Mesodermal cell (in vitro differentiated cells): ENCODE measurements around the gene GDPD5.

ENCODE experiments used
- H3K27ac ChIP-seq: 2 replicates; pipeline ENCODE4 v1.7.0; 2013; ENCODE audit warnings: mild to moderate bottlenecking, low read depth, low read length, moderate library complexity; ENCODE audit not compliant: severe bottlenecking
- H3K36me3 ChIP-seq: 2 replicates; pipeline ENCODE4 v1.7.1; 2013; ENCODE audit warnings: mild to moderate bottlenecking, low read length, moderate library complexity; ENCODE audit not compliant: control insufficient read depth, insufficient read depth
- H3K4me1 ChIP-seq: one replicate; pipeline ENCODE4 v1.7.1; 2013; ENCODE audit warnings: mild to moderate bottlenecking, low read length; ENCODE audit not compliant: insufficient read depth, control insufficient read depth, poor library complexity, severe bottlenecking
- H3K4me3 ChIP-seq: 2 replicates; pipeline ENCODE4 v1.7.0; 2013; ENCODE audit warnings: low read length, control low read depth, mild to moderate bottlenecking; ENCODE audit not compliant: insufficient read depth, poor library complexity, severe bottlenecking; ENCODE audit errors: extremely low read depth
- H3K9me3 ChIP-seq: 2 replicates; pipeline ENCODE4 v1.7.1; 2013; ENCODE audit warnings: mild to moderate bottlenecking, low read length, moderate library complexity; ENCODE audit not compliant: control insufficient read depth
- WGBS, 2 experiments: methylation state at CpG; one replicate each; pipeline ENCODE4 v1.1.5; 2013; ENCODE audit warnings: missing lambda C conversion rate in 2 of 2; ENCODE audit not compliant: insufficient coverage in 2 of 2; 5-methylcytosine and 5-hydroxymethylcytosine counted together

GDPD5 gene

DNA sequence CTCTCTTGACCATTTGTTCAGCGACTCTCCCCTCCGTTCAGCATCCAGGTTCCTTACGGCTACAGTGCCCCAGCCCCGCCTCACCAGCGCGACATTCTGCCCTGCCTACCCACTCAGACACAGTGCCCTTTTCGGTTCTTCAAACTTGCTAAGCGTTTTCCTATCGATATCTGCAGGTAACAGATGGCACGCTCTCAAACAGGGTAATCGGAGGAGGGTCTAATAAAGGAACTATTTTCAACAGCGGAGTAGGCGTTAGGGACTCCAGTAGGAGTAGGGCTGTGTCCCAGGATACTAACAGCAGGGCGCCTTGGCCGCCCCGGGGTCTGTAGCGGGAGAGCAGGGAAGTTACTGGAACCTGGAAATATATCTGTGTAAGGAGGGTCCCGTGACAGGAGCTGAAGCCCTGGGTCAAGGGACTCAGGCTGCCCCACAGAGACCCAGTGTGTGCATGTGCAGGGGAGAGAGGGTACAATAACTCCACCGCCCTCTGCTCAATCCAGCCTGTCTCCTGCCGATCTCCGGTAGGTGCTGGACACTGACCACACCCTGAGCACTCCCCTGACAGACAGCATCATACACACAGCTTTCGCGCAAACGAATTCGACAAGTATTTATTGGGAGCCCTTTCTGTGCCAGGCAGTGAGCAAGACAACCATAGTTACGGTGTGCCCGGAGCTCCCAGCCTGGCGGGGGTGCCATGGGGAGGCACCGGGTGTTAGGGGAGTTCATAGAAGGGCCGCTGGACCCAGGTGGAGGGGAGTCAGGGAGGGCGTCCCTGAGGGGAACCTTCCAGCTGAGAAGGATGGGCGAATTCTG is 94.8 kb downstream of the GDPD5 start:
- no peaks in the 10 kb centered on the region for H3K36me3 ChIP-seq
- peaks cover 10% of the 10 kb centered on the region for H3K9me3 ChIP-seq
- WGBS, 2 experiments, result 33 to 34% methylated on average over 26 to 31 of the region's 32 CpGs
- H3K4me1 ChIP-seq, result peaks cover 6% of the 10 kb centered on the region
- no peak overlapping the region for H3K27ac ChIP-seq
- peak overlapping the region; percentile 26 for H3K4me3 ChIP-seq

GRCh38 chr11:75429902-75430713 is 95.6 kb downstream of the GDPD5 start:
- Histone ChIP-seq H3K9me3 (peaks cover 10% of the 10 kb centered on the region), H3K4me1 (peaks cover 6% of the 10 kb centered on the region), H3K36me3 (no peaks in the 10 kb centered on the region), H3K27ac (no peak overlapping the region), H3K4me3 (peak overlapping the region; percentile 26)
- WGBS, 2 experiments, result 1 to 2% methylated on average over 87 to 106 of the region's 134 CpGs

DNA sequence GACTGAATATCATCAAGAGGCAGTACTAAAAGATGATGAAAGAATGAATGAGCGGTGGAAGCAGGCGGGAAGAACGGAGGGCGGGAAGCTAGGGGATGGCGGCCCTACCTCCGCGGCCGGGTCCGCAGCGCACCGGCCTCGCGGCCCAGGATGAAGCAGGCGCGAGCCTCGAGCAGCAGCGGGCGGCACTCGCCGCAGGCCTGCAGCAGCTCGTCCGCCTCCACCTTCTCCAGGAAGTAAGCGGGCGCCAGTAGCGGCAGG is 96.2 kb downstream of the GDPD5 start:
- WGBS, 2 experiments, result 37 to 51% methylated on average over 20 of the region's 25 CpGs
- Histone ChIP-seq H3K4me1 (peaks cover 6% of the 10 kb centered on the region), H3K36me3 (no peaks in the 10 kb centered on the region), H3K9me3 (peaks cover 10% of the 10 kb centered on the region), H3K27ac (no peak overlapping the region), H3K4me3 (peak overlapping the region; percentile 5)

GRCh38 chr11:75428989-75429640 is 96.6 kb downstream of the GDPD5 start:
- Histone ChIP-seq H3K9me3 (peaks cover 10% of the 10 kb centered on the region), H3K27ac (no peak overlapping the region), H3K36me3 (no peaks in the 10 kb centered on the region), H3K4me3 (no peak overlapping the region), H3K4me1 (peaks cover 8% of the 10 kb centered on the region)
- 91 to 97% methylated on average over 13 of the region's 16 CpGs for WGBS, 2 experiments

GRCh38 chr11:75428281-75428724 is 97.4 kb downstream of the GDPD5 start:
- 53 to 59% methylated on average over 29 to 30 of the region's 32 CpGs for WGBS, 2 experiments
- no peak overlapping the region for H3K27ac ChIP-seq
- peaks cover 9% of the 10 kb centered on the region for H3K4me1 ChIP-seq
- peaks cover 10% of the 10 kb centered on the region for H3K9me3 ChIP-seq
- peaks cover 3% of the 10 kb centered on the region for H3K36me3 ChIP-seq
- no peak overlapping the region for H3K4me3 ChIP-seq

GRCh38 chr11:75427181-75427580 is 98.6 kb downstream of the GDPD5 start:
- no peak overlapping the region for H3K4me3 ChIP-seq
- H3K27ac ChIP-seq, result no peak overlapping the region
- H3K4me1 ChIP-seq, result peaks cover 9% of the 10 kb centered on the region
- H3K36me3 ChIP-seq, result peaks cover 14% of the 10 kb centered on the region
- H3K9me3 ChIP-seq, result peaks cover 10% of the 10 kb centered on the region

GRCh38 chr11:75426720-75427086 is 99.0 kb downstream of the GDPD5 start:
- peaks cover 9% of the 10 kb centered on the region for H3K4me1 ChIP-seq
- no peak overlapping the region for H3K27ac ChIP-seq
- peaks cover 10% of the 10 kb centered on the region for H3K9me3 ChIP-seq
- H3K4me3 ChIP-seq, result no peak overlapping the region
- 93 to 99% methylated on average over 4 to 5 of the region's 5 CpGs for WGBS, 2 experiments
- H3K36me3 ChIP-seq, result peaks cover 18% of the 10 kb centered on the region

GRCh38 chr11:75425422-75425821 is 100.3 kb downstream of the GDPD5 start:
- 91 to 92% methylated on average over 27 of the region's 29 CpGs for WGBS, 2 experiments

DNA sequence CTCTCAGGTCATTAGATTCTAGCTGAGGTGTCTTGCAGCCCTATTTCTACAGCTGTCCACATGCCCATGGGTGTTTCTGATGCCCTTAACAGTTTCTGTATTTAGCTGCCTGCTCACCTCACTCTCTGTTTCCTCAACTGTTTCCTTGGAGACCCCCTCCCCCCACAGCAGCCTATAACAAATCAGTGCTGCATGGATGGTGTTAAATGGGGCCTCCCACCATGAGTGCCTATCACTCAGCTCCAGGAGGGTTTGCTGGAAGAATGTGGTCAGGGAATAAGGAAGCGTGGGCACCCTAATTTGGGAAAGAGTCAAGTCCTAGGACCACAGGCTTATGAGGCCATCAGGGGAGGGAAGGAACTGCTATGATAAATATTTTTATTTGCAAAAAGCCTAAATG is 101.3 kb downstream of the GDPD5 start:
- no peak overlapping the region for H3K27ac ChIP-seq
- peaks cover 3% of the 10 kb centered on the region for H3K4me1 ChIP-seq
- no peak overlapping the region for H3K4me3 ChIP-seq
- no CpG with 5 or more reads among the region's 1 CpG for WGBS, 2 experiments
- peaks cover 20% of the 10 kb centered on the region for H3K36me3 ChIP-seq
- H3K9me3 ChIP-seq, result peaks cover 7% of the 10 kb centered on the region

More at GRCh38 chr11:75425422-75425821, 100.3 kb downstream of the GDPD5 start:
- H3K9me3 ChIP-seq, result peaks cover 10% of the 10 kb centered on the region
- H3K4me1 ChIP-seq, result peaks cover 4% of the 10 kb centered on the region
- no peak overlapping the region for H3K27ac ChIP-seq
- H3K36me3 ChIP-seq, result peaks cover 18% of the 10 kb centered on the region
- no peak overlapping the region for H3K4me3 ChIP-seq

DNA sequence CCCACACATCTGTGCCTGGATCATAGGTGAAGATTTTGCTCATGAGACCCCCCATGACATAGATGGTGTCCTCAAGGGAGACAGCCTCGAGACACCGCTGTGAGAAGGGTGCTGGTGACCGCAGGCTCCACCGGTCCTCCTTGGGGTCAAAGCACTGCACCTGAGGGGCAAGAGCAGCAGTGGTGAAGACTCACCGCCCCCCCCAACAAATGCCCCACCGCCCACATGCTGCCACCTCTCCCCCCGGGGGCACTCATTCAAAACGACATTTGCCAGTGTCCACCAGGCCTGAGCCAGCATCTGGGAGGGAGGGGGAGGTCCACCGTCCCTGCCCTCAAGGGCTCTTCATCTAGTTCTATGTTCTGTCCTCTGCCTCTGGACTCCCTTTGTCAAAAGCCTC is 102.0 kb downstream of the GDPD5 start:
- 91 to 100% methylated on average over 4 to 6 of the region's 9 CpGs for WGBS, 2 experiments
- H3K27ac ChIP-seq, result no peak overlapping the region
- peaks cover under 1% of the 10 kb centered on the region for H3K9me3 ChIP-seq
- H3K4me1 ChIP-seq, result peaks cover 6% of the 10 kb centered on the region
- no peak overlapping the region for H3K4me3 ChIP-seq
- peaks cover 20% of the 10 kb centered on the region for H3K36me3 ChIP-seq
